HG03469 (cell line): Measurements from ENCODE around the gene RELA.
A peak's percentile ranks its signal among the peaks of the same experiment; 100 is the strongest.

Experiments
- ATAC-seq: cut with Tn5 transposase; IDR thresholded peaks from one replicate; pipeline ENCODE4 v1.9.1; 2021; ENCODE audit warnings: mild to moderate bottlenecking, moderate library complexity, moderate number of reproducible peaks; ENCODE audit not compliant: unreplicated experiment

Gene RELA

GRCh38 chr11:65615229-65615949, 47.3 kb downstream of the RELA start, which contains the start of gene PCNX3:
Gene PCNX3 (plus strand): TSS chr11:65615776. CDS start chr11:65616312, 536 bp downstream.
- ATAC-seq: peak; percentile 54

- no peak for ATAC-seq
Measured at GRCh38 chr11:65613091-65613928, 49.4 kb downstream of the RELA start.

- ATAC-seq: no peak
Measured at GRCh38 chr11:65612691-65613090, 50.0 kb downstream of the RELA start.

- no peak for ATAC-seq
Measured at GRCh38 chr11:65611758-65612603, 50.7 kb downstream of the RELA start.

GRCh38 chr11:65611028-65611757, 51.5 kb downstream of the RELA start:
- no peak for ATAC-seq

- ATAC-seq: no peak
Measured at GRCh38 chr11:65610404-65610803, 52.3 kb downstream of the RELA start.

- ATAC-seq: no peak
Measured at GRCh38 chr11:65609665-65610064, 53.1 kb downstream of the RELA start.

- ATAC-seq: no peak
Measured at GRCh38 chr11:65609229-65609628, 53.5 kb downstream of the RELA start.

GRCh38 chr11:65607614-65608426, 54.9 kb downstream of the RELA start:
- ATAC-seq: no peak

- ATAC-seq: no peak
Measured at GRCh38 chr11:65606876-65607613, 55.7 kb downstream of the RELA start.

GRCh38 chr11:65604258-65604657, 58.5 kb downstream of the RELA start:
- no peak for ATAC-seq
